IMR-90 (cell line): ENCODE results near the gene ANO9. TPM values are rescaled to one million over a fixed set of nuclear protein-coding genes. Genes with fewer than 3 reads are reported as not detected.

Experiments used
- ATAC-seq: fragments of 200-7000 bp; cut with Tn5 transposase; 2 replicates; pipeline ENCODE4 v1.9.1; 2020; ENCODE audit warnings: low read depth, mild to moderate bottlenecking, moderate library complexity
- BruUV-seq: library from RNA; stranded (reverse); fragments of 400-500 nt; replicated peaks from 2 replicates; lab custom pipeline; 2021; lab: Mats Ljungman, UMichigan
- CTCF ChIA-PET: fragments of 300-600 bp; formaldehyde crosslinking; extraction: SDS; loops from one replicate; lab custom pipeline; 2021; ENCODE audit warnings: antibody characterized with exemption; lab: Yijun Ruan, JAX
- POLR2A ChIA-PET: fragments of 300-600 bp; sonication (Branson Sonifier 250); formaldehyde crosslinking; loops from one replicate; lab custom pipeline; 2022; ENCODE audit warnings: antibody characterized with exemption; ENCODE audit not compliant: unreplicated experiment; lab: Charles Lee
- DNase-seq: peaks from one replicate; pipeline ENCODE4 v3.0.0; 2013
- H2AFZ ChIP-seq: replicated peaks from 2 replicates; pipeline ENCODE3; 2013; ENCODE audit warnings: low read length, mild to moderate bottlenecking; ENCODE audit not compliant: poor library complexity
- H2AK5ac ChIP-seq: 2 replicates; pipeline ENCODE4 v1.6.1; 2013; ENCODE audit warnings: low read depth, low read length, inconsistent platforms
- H2AK9ac ChIP-seq: replicated peaks from 2 replicates; pipeline ENCODE3; 2013; ENCODE audit warnings: mild to moderate bottlenecking, low read depth, low read length, moderate library complexity; ENCODE audit not compliant: poor library complexity
- H2BK120ac ChIP-seq: 2 replicates; pipeline ENCODE4 v1.6.1; 2013; ENCODE audit warnings: low read depth, low read length, inconsistent platforms
- H2BK15ac ChIP-seq: 3 replicates; pipeline ENCODE4 v1.6.1; 2013; ENCODE audit warnings: low read depth, low read length, inconsistent platforms
- H2BK20ac ChIP-seq: 2 replicates; pipeline ENCODE4 v1.6.1; 2013; ENCODE audit warnings: low read depth, mild to moderate bottlenecking, inconsistent platforms, low read length, moderate library complexity
- H2BK5ac ChIP-seq: 2 replicates; pipeline ENCODE4 v1.6.1; 2013; ENCODE audit warnings: mild to moderate bottlenecking, low read depth, low read length, inconsistent platforms; ENCODE audit not compliant: poor library complexity, severe bottlenecking
- H3K14ac ChIP-seq: replicated peaks from 2 replicates; pipeline ENCODE4 v1.6.1; 2013; ENCODE audit warnings: low read depth, low read length, inconsistent platforms
- H3K18ac ChIP-seq: 2 replicates; pipeline ENCODE4 v1.6.1; 2013; ENCODE audit warnings: low read depth, low read length, control low read depth
- H3K23ac ChIP-seq: 2 replicates; pipeline ENCODE4 v1.6.1; 2013; ENCODE audit warnings: low read depth, low read length, inconsistent platforms
- H3K27ac ChIP-seq: 2 replicates; pipeline ENCODE4 v1.5.1; 2013; ENCODE audit warnings: mild to moderate bottlenecking, control low read depth, low read length; ENCODE audit not compliant: insufficient read depth
- H3K27me3 ChIP-seq: 2 replicates; pipeline ENCODE4 v1.6.1; 2013; ENCODE audit warnings: low read length; ENCODE audit not compliant: control insufficient read depth, insufficient read depth
- H3K36me3 ChIP-seq: 2 replicates; pipeline ENCODE4 v1.6.1; 2013; ENCODE audit warnings: low read length, mixed read lengths; ENCODE audit not compliant: control insufficient read depth, insufficient read depth
- H3K4ac ChIP-seq: 2 replicates; pipeline ENCODE4 v1.6.1; 2013; ENCODE audit warnings: low read depth, low read length, inconsistent platforms
- H3K4me1 ChIP-seq: 2 replicates; pipeline ENCODE4 v1.6.1; 2013; ENCODE audit warnings: low read length, mixed read lengths; ENCODE audit not compliant: control insufficient read depth, insufficient read depth
- H3K4me2 ChIP-seq: 2 replicates; pipeline ENCODE4 v1.6.1; 2013; ENCODE audit warnings: low read depth, mild to moderate bottlenecking, control low read depth, low read length, moderate library complexity
- H3K4me3 ChIP-seq: 2 replicates; pipeline ENCODE4 v1.5.1; 2013; ENCODE audit warnings: low read depth, mild to moderate bottlenecking, control low read depth, low read length, moderate library complexity; ENCODE audit not compliant: insufficient read depth
- H3K56ac ChIP-seq: 2 replicates; pipeline ENCODE4 v1.6.1; 2013; ENCODE audit warnings: low read length, inconsistent platforms; ENCODE audit not compliant: insufficient read depth; ENCODE audit errors: extremely low read depth
- H3K79me1 ChIP-seq, 2 experiments: 2 replicates each; pipeline ENCODE4 v1.6.1; 2013; ENCODE audit warnings: low read length in 2 of 2, inconsistent platforms in 1 of 2, low read depth in 1 of 2
- H3K9ac ChIP-seq: 2 replicates; pipeline ENCODE4 v1.6.1; 2013; ENCODE audit warnings: low read depth, low read length, control low read depth
- H3K9me1 ChIP-seq: 2 replicates; pipeline ENCODE4 v1.6.1; 2013; ENCODE audit warnings: low read length, inconsistent platforms; ENCODE audit not compliant: insufficient read depth
- H3K9me3 ChIP-seq: 2 replicates; pipeline ENCODE4 v1.6.1; 2013; ENCODE audit warnings: low read length; ENCODE audit not compliant: control insufficient read depth, insufficient read depth
- H4K20me1 ChIP-seq: 2 replicates; pipeline ENCODE4 v1.6.1; 2013; ENCODE audit warnings: low read length, inconsistent platforms; ENCODE audit not compliant: insufficient read depth
- H4K5ac ChIP-seq: 2 replicates; pipeline ENCODE4 v1.6.1; 2013; ENCODE audit warnings: mild to moderate bottlenecking, low read depth, low read length, control low read depth
- H4K8ac ChIP-seq, 2 experiments: 2 replicates each; pipeline ENCODE4 v1.6.1; 2013; ENCODE audit warnings: low read depth in 2 of 2, low read length in 2 of 2, control low read depth in 1 of 2, inconsistent platforms in 1 of 2
- H4K91ac ChIP-seq: 2 replicates; pipeline ENCODE4 v1.6.1; 2013; ENCODE audit warnings: low read depth, low read length, inconsistent platforms; ENCODE audit not compliant: insufficient read depth
- CEBPB ChIP-seq: IDR thresholded peaks from 2 replicates; pipeline ENCODE4 v1.6.1; 2012; ENCODE audit warnings: low read depth, low read length, improper control_type of control experiment
- CTCF ChIP-seq: conservative IDR thresholded peaks from 2 replicates; pipeline ENCODE4 v1.5.1; 2012; ENCODE audit warnings: mild to moderate bottlenecking, low read depth, low read length, improper control_type of control experiment
- FOS ChIP-seq: fragments of 150-350 bp; IDR thresholded peaks from 2 replicates; pipeline ENCODE4 v1.6.1; 2016; ENCODE audit warnings: low read depth, low read length
- MAFK ChIP-seq: IDR thresholded peaks from 2 replicates; pipeline ENCODE4 v1.6.1; 2012; ENCODE audit warnings: low read depth, low read length, improper control_type of control experiment
- MXI1 ChIP-seq: IDR thresholded peaks from 2 replicates; pipeline ENCODE4 v1.6.1; 2012; ENCODE audit warnings: low read depth, mild to moderate bottlenecking, low read length, moderate library complexity, borderline replicate concordance
- NFE2L2 ChIP-seq: fragments of 150-350 bp; IDR thresholded peaks from 2 replicates; pipeline ENCODE4 v1.6.1; 2016; ENCODE audit warnings: low read depth, mild to moderate bottlenecking, low read length
- POLR2A ChIP-seq: IDR thresholded peaks from 2 replicates; pipeline ENCODE4 v1.6.1; 2012; ENCODE audit warnings: mild to moderate bottlenecking, low read depth, low read length
- RAD21 ChIP-seq: IDR thresholded peaks from 2 replicates; pipeline ENCODE4 v1.6.1; 2012; ENCODE audit warnings: low read length, improper control_type of control experiment
- SMC3 ChIP-seq: fragments of 150-350 bp; IDR thresholded peaks from 2 replicates; pipeline ENCODE4 v1.6.1; 2016; ENCODE audit warnings: low read depth, mild to moderate bottlenecking, antibody characterized with exemption, low read length, moderate library complexity
- WGBS, 2 experiments: methylation state at CpG; one replicate each; pipeline versions ENCODE4 v1.1.5 to v1.1.7; 2013; ENCODE audit warnings: missing lambda C conversion rate in 2 of 2; ENCODE audit not compliant: insufficient read length in 1 of 2; ENCODE audit errors: extremely low coverage in 2 of 2; 5-methylcytosine and 5-hydroxymethylcytosine counted together
- dilution Hi-C: fragments of 300-500 bp; cut with HindIII; formaldehyde crosslinking; loops from one replicate; pipeline ENCODE4 v1.14.3; 2018; ENCODE audit warnings: low sequenced_read_pairs; ENCODE audit not compliant: unreplicated experiment
- in situ Hi-C: fragments of 300-500 bp; cut with MboI; formaldehyde crosslinking; loops from 3 replicates; pipeline ENCODE4 v1.14.3; 2019; ENCODE audit warnings: low sequenced_read_pairs, inconsistent platforms, mixed read lengths
- intact Hi-C: fragments of 100-400 bp; cut with micrococcal nuclease; formaldehyde crosslinking; loops from 2 replicates; pipeline ENCODE4 v1.10.0; 2022
- polyA plus RNA-seq, 3 experiments: library from polyadenylated mRNA; depleted of rRNA; stranded (reverse); fragments of >200 nt; gene quantifications; 2 replicates each; pipeline ENCODE4 v1.2.3, GENCODE V29; 2012; ENCODE audit warnings: low replicate concordance in 1 of 3
- total RNA-seq: library from RNA; depleted of rRNA; stranded (reverse); fragments of >200 nt; gene quantifications from 2 replicates; pipeline ENCODE4 v1.2.3, GENCODE V29; 2012
- TF ChIP-seq, protein P1 (sequence below): fragments of 150-350 bp; IDR thresholded peaks from 2 replicates; pipeline ENCODE4 v1.6.1; 2016; ENCODE audit warnings: low read depth, mild to moderate bottlenecking, low read length, moderate library complexity, borderline replicate concordance

ANO9 gene
- total and polyA plus RNA-seq, 2 of the 4 experiments (the other 2 are of a cell fraction): not detected

GRCh38 chr11:375065-376025 is 66.5 kb downstream of the ANO9 start (continued):
- TF ChIP-seq MAFK (no peak), RAD21 (no peak)

GRCh38 chr11:373716-374551 is 67.9 kb downstream of the ANO9 start:
- no peak overlapping the region for H3K14ac ChIP-seq
- no peak overlapping the region for H2BK5ac ChIP-seq
- ChIA-PET POLR2A (no interaction called here), CTCF (no interaction called here)
- H4K91ac ChIP-seq: no peak overlapping the region
- H3K4me2 ChIP-seq: no peak overlapping the region
- peaks cover 3% of the 10 kb centered on the region; the same call in 1 of the 2 replicates for H3K4me1 ChIP-seq
- no peak overlapping the region for H3K4me3 ChIP-seq
- H3K23ac ChIP-seq: no peak overlapping the region
- H3K4ac ChIP-seq: no peak overlapping the region
- ATAC-seq (no peak), DNase-seq (no peak)
- H3K9ac ChIP-seq: no peak overlapping the region
- no peak overlapping the region for H2AFZ ChIP-seq
- H3K27me3 ChIP-seq: no peaks in the 10 kb centered on the region
- H3K56ac ChIP-seq: no peak overlapping the region
- in situ Hi-C loops: no loop called here
- peaks cover 13% of the 10 kb centered on the region; the same call in 1 of the 2 replicates for H4K20me1 ChIP-seq
- H4K5ac ChIP-seq: no peak overlapping the region
- dilution Hi-C loops: no loop called here
- H2AK5ac ChIP-seq: no peak overlapping the region
- H3K36me3 ChIP-seq: peaks cover 41% of the 10 kb centered on the region
- H3K9me3 ChIP-seq: no peaks in the 10 kb centered on the region
- H3K79me1 ChIP-seq: 0 out of 4 replicates have a peak, but pooled peaks cover 0 to 2% of the 10 kb centered on the region in 2 experiments
- H2BK120ac ChIP-seq: no peak overlapping the region
- BruUV-seq: no TSS peak
- intact Hi-C loops: no loop called here
- H3K27ac ChIP-seq: no peak overlapping the region
- H2BK20ac ChIP-seq: no peak overlapping the region
- WGBS, 2 experiments: 100% methylated on average over 2 of the region's 23 CpGs; no CpG with 5 or more reads in 1 of the 2 experiments
- H2BK15ac ChIP-seq: no peak overlapping the region
- no peak overlapping the region for H2AK9ac ChIP-seq
- H4K8ac ChIP-seq: no peak overlapping the region
- no peak overlapping the region for H3K18ac ChIP-seq
- no peaks in the 10 kb centered on the region for H3K9me1 ChIP-seq
- TF ChIP-seq RAD21 (no peak), POLR2A (no peak), CEBPB (no peak), FOS (no peak), MAFK (no peak), CTCF (no peak), SMC3 (no peak), NFE2L2 (no peak), MXI1 (no peak)
- TF ChIP-seq, protein P1, sequence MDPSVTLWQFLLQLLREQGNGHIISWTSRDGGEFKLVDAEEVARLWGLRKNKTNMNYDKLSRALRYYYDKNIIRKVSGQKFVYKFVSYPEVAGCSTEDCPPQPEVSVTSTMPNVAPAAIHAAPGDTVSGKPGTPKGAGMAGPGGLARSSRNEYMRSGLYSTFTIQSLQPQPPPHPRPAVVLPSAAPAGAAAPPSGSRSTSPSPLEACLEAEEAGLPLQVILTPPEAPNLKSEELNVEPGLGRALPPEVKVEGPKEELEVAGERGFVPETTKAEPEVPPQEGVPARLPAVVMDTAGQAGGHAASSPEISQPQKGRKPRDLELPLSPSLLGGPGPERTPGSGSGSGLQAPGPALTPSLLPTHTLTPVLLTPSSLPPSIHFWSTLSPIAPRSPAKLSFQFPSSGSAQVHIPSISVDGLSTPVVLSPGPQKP: no peak
